Keratinocyte (primary cell): ENCODE measurements around the gene ACBD6.

Source experiments
- EZH2 ChIP-seq: IDR thresholded peaks from one replicate; pipeline ENCODE4 v1.6.1; 2012; ENCODE audit warnings: inconsistent platforms, mild to moderate bottlenecking, low read length, moderate library complexity
- TF ChIP-seq, protein P1 (sequence below), 3 experiments: IDR thresholded peaks in 1 of 3; conservative IDR thresholded peaks in 1 of 3; optimal IDR thresholded peaks in 1 of 3; 2 replicates in 2 of 3; 3 replicates in 1 of 3; pipeline versions ENCODE3 to v1.5.1; 2011; ENCODE audit warnings: low read length in 3 of 3, mild to moderate bottlenecking in 3 of 3, moderate library complexity in 2 of 3, control low read depth in 1 of 3, inconsistent platforms in 1 of 3; ENCODE audit not compliant: insufficient read depth in 2 of 3; ENCODE audit errors: extremely low read depth in 1 of 3

DNA sequence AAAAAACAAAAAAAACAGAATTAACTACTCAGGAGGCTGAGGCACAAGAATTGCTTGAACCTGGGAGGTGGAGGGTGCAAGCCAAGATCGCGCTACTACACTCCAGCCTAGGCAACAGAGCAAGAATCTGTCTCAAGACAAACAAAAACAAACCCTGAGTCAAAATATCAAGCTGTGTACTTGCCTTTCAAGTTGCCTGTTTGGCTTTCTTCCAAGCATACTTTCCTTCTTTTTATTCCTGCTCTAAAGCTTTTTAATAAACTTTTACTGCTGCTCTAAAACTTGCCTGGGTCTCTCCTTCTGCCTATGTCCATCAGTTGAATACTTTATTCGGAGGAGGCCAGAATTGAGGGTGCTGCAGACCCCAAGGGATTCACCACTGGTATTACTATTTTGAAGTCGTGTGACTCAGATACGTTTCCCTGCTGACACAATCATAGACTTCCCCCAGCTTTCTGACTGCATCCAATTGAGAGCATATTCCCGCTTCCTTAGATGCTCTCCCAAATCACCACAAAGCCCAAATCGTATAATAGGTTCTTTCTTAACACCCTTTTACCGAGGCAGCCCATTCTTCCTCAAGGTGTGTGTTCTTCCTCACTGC is 3.5 kb upstream of the ACBD6 start:
- TF ChIP-seq, protein P1, sequence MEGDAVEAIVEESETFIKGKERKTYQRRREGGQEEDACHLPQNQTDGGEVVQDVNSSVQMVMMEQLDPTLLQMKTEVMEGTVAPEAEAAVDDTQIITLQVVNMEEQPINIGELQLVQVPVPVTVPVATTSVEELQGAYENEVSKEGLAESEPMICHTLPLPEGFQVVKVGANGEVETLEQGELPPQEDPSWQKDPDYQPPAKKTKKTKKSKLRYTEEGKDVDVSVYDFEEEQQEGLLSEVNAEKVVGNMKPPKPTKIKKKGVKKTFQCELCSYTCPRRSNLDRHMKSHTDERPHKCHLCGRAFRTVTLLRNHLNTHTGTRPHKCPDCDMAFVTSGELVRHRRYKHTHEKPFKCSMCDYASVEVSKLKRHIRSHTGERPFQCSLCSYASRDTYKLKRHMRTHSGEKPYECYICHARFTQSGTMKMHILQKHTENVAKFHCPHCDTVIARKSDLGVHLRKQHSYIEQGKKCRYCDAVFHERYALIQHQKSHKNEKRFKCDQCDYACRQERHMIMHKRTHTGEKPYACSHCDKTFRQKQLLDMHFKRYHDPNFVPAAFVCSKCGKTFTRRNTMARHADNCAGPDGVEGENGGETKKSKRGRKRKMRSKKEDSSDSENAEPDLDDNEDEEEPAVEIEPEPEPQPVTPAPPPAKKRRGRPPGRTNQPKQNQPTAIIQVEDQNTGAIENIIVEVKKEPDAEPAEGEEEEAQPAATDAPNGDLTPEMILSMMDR (optimal IDR thresholded peaks at IDR 0.05 in 1 of 3, IDR thresholded peaks at IDR 0.05 in 1 of 3, conservative IDR thresholded peaks at IDR 0.05 in 1 of 3; ENCODE audit: extremely low read depth in 1 of 3, insufficient read depth in 2 of 3, low read length in 3 of 3), result no peak
- no peak for TF ChIP-seq EZH2
